Large intestine (tissue), 3 donors: Measurements from ENCODE around the gene RPH3AL. TPM values are rescaled to one million over a fixed set of nuclear protein-coding genes. Genes with fewer than 3 reads are reported as not detected.

Experiments used
- DNase-seq, 2 donors: peaks; one replicate each; pipeline versions ENCODE4 v3.0.0 to v3.0.0-alpha.2; 2013
- H3K27ac ChIP-seq: one replicate; pipeline ENCODE4 v1.5.1; 2013; ENCODE audit warnings: low read length
- H3K27me3 ChIP-seq: 2 replicates; pipeline ENCODE4 v1.6.1; 2013; ENCODE audit warnings: low read length; ENCODE audit not compliant: control insufficient read depth, insufficient read depth
- H3K36me3 ChIP-seq: 2 replicates; pipeline ENCODE4 v1.6.1; 2013; ENCODE audit warnings: low read length; ENCODE audit not compliant: control insufficient read depth, insufficient read depth
- H3K4me1 ChIP-seq: one replicate; pipeline ENCODE4 v1.6.1; 2013; ENCODE audit warnings: low read length; ENCODE audit not compliant: control insufficient read depth, insufficient read depth
- H3K4me3 ChIP-seq: one replicate; pipeline ENCODE4 v1.5.1; 2013; ENCODE audit warnings: low read length
- H3K9me3 ChIP-seq: one replicate; pipeline ENCODE4 v1.6.1; 2013; ENCODE audit warnings: mild to moderate bottlenecking, low read depth, low read length, moderate library complexity; ENCODE audit not compliant: control insufficient read depth
- WGBS: methylation state at CpG from one replicate; pipeline ENCODE4 v1.1.5; 2013; ENCODE audit warnings: low lambda C conversion rate; ENCODE audit not compliant: insufficient coverage; 5-methylcytosine and 5-hydroxymethylcytosine counted together
- polyA plus RNA-seq: library from polyadenylated mRNA; unstranded; fragments of 120-200 nt; gene quantifications from one replicate; pipeline ENCODE4 v1.2.1, GENCODE V29; 2013

Gene RPH3AL
- polyA plus RNA-seq, 1 donor, result 8.2 TPM

GRCh38 chr17:364308-364707 is 11.7 kb upstream of the RPH3AL start:
- Histone ChIP-seq H3K27me3 (no peaks in the 10 kb centered on the region), H3K4me3 (no peak overlapping the region), H3K36me3 (no peaks in the 10 kb centered on the region), H3K27ac (no peak overlapping the region), H3K4me1 (no peaks in the 10 kb centered on the region), H3K9me3 (no peaks in the 10 kb centered on the region)
- no CpG with 5 or more reads among the region's 8 CpGs for WGBS
- no peak for DNase-seq

GRCh38 chr17:362721-363120 is 10.1 kb upstream of the RPH3AL start:
- H3K27ac ChIP-seq, result no peak overlapping the region
- DNase-seq, result no peak
- no peaks in the 10 kb centered on the region for H3K36me3 ChIP-seq
- H3K4me1 ChIP-seq, result no peaks in the 10 kb centered on the region
- no peak overlapping the region for H3K4me3 ChIP-seq
- WGBS, result no CpG with 5 or more reads among the region's 14 CpGs
- H3K27me3 ChIP-seq, result no peaks in the 10 kb centered on the region
- no peaks in the 10 kb centered on the region for H3K9me3 ChIP-seq

GRCh38 chr17:360092-360750 is 7.6 kb upstream of the RPH3AL start:
- no peaks in the 10 kb centered on the region for H3K36me3 ChIP-seq
- H3K27me3 ChIP-seq, result no peaks in the 10 kb centered on the region
- no peak overlapping the region for H3K4me3 ChIP-seq
- WGBS, result 85% methylated on average over 5 of the region's 23 CpGs
- H3K27ac ChIP-seq, result no peak overlapping the region
- no peaks in the 10 kb centered on the region for H3K4me1 ChIP-seq
- DNase-seq, result no peak
- peaks cover 6% of the 10 kb centered on the region for H3K9me3 ChIP-seq

- Histone ChIP-seq H3K9me3 (peaks cover 6% of the 10 kb centered on the region), H3K27ac (no peak overlapping the region), H3K27me3 (no peaks in the 10 kb centered on the region), H3K4me1 (peaks cover 12% of the 10 kb centered on the region), H3K4me3 (no peak overlapping the region), H3K36me3 (no peaks in the 10 kb centered on the region)
- WGBS, result 100% methylated on average over 2 of the region's 35 CpGs
- DNase-seq, result no peak
These were observed 6.0 kb upstream of the RPH3AL start for GRCh38 chr17:358491-359151.

GRCh38 chr17:357644-358043 is 5.0 kb upstream of the RPH3AL start:
- Histone ChIP-seq H3K36me3 (no peaks in the 10 kb centered on the region), H3K27me3 (no peaks in the 10 kb centered on the region), H3K4me3 (no peak overlapping the region), H3K4me1 (peaks cover 21% of the 10 kb centered on the region), H3K27ac (no peak overlapping the region), H3K9me3 (peaks cover 6% of the 10 kb centered on the region)
- no peak for DNase-seq
- no CpG with 5 or more reads among the region's 14 CpGs for WGBS

- WGBS, result 100% methylated on average over 5 of the region's 30 CpGs
- DNase-seq, result no peak
- Histone ChIP-seq H3K27me3 (no peaks in the 10 kb centered on the region), H3K36me3 (no peaks in the 10 kb centered on the region), H3K4me1 (peaks cover 29% of the 10 kb centered on the region), H3K4me3 (no peak overlapping the region), H3K27ac (no peak overlapping the region), H3K9me3 (peaks cover 6% of the 10 kb centered on the region)
These were observed 4.2 kb upstream of the RPH3AL start for GRCh38 chr17:356671-357434.

- Histone ChIP-seq H3K36me3 (no peaks in the 10 kb centered on the region), H3K4me3 (no peak overlapping the region), H3K4me1 (peaks cover 49% of the 10 kb centered on the region), H3K27me3 (no peaks in the 10 kb centered on the region), H3K27ac (peak overlapping the region; percentile 89), H3K9me3 (peaks cover 6% of the 10 kb centered on the region)
- peak in 1 of 2 donors; percentile 56 for DNase-seq
- 49% methylated on average over 3 of the region's 19 CpGs for WGBS
These were observed 2.3 kb upstream of the RPH3AL start for GRCh38 chr17:354651-355556.

- no peaks in the 10 kb centered on the region for H3K27me3 ChIP-seq
- H3K4me1 ChIP-seq, result peaks cover 58% of the 10 kb centered on the region
- peak overlapping the region; percentile 25 for H3K4me3 ChIP-seq
- H3K9me3 ChIP-seq, result peaks cover 6% of the 10 kb centered on the region
- H3K27ac ChIP-seq, result peak overlapping the region; percentile 89
- no peaks in the 10 kb centered on the region for H3K36me3 ChIP-seq
- no peak for DNase-seq
- no CpG with 5 or more reads among the region's 8 CpGs for WGBS
These were observed 1.2 kb upstream of the RPH3AL start for GRCh38 chr17:353838-354234.

GRCh38 chr17:353213-353837 is 718 bp upstream of the RPH3AL start:
- no peaks in the 10 kb centered on the region for H3K27me3 ChIP-seq
- peak in 1 of 2 donors; percentile 50 for DNase-seq
- H3K36me3 ChIP-seq, result no peaks in the 10 kb centered on the region
- H3K27ac ChIP-seq, result peak overlapping the region; percentile 89
- H3K4me1 ChIP-seq, result peaks cover 61% of the 10 kb centered on the region
- H3K9me3 ChIP-seq, result peaks cover 6% of the 10 kb centered on the region
- WGBS, result 40% methylated on average over 1 of the region's 8 CpGs
- H3K4me3 ChIP-seq, result peak overlapping the region; percentile 25
